Ishikawa (cell line): Measurements from ENCODE around the gene RBCK1.

Experiments used
- EGR1 ChIP-seq: IDR thresholded peaks from 2 replicates; pipeline ENCODE4 v1.6.1; 2012
- MAX ChIP-seq: IDR thresholded peaks from 2 replicates; pipeline ENCODE4 v1.6.1; 2012
- RAD21 ChIP-seq: IDR thresholded peaks from 2 replicates; pipeline ENCODE4 v1.6.1; 2012; ENCODE audit warnings: low read depth
- TAF1 ChIP-seq: IDR thresholded peaks from 2 replicates; pipeline ENCODE4 v1.6.1; 2012; ENCODE audit warnings: low read depth, mild to moderate bottlenecking
- YY1 ChIP-seq: IDR thresholded peaks from 2 replicates; pipeline ENCODE4 v1.6.1; 2012; ENCODE audit warnings: low read depth

DNA sequence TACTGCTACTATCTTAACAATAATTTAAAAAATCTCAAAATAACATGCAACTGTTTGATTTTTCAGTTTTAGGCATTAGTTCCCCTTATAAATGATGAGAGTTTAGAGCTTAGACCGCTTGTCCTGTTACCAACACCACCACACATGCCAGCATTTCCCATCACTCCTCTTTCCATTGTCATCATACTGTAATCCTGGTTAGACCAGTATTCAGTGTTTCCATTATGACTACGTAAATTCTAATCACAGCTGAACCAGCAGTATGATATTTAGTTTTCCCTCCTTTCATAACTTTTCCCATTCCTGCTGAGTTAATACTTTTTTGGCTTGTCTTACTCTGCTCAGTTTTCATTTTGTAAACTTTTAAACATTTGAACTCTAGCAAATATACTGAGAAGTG lies 66.5 kb downstream of the RBCK1 start:
- no peak for TF ChIP-seq YY1
- no peak for TF ChIP-seq MAX
- no peak for TF ChIP-seq TAF1
- no peak for TF ChIP-seq RAD21
- no peak for TF ChIP-seq EGR1
